ENCODE data around the gene SNRNP27. TPM values are rescaled to one million over a fixed set of nuclear protein-coding genes. Genes with fewer than 3 reads are reported as not detected.
A peak's percentile ranks its signal among the peaks of the same experiment; 100 is the strongest.

The SNRNP27 gene
- total and polyA plus RNA-seq, 11 donors = 37.5 to 97.8 (median 55.0) TPM

DNA sequence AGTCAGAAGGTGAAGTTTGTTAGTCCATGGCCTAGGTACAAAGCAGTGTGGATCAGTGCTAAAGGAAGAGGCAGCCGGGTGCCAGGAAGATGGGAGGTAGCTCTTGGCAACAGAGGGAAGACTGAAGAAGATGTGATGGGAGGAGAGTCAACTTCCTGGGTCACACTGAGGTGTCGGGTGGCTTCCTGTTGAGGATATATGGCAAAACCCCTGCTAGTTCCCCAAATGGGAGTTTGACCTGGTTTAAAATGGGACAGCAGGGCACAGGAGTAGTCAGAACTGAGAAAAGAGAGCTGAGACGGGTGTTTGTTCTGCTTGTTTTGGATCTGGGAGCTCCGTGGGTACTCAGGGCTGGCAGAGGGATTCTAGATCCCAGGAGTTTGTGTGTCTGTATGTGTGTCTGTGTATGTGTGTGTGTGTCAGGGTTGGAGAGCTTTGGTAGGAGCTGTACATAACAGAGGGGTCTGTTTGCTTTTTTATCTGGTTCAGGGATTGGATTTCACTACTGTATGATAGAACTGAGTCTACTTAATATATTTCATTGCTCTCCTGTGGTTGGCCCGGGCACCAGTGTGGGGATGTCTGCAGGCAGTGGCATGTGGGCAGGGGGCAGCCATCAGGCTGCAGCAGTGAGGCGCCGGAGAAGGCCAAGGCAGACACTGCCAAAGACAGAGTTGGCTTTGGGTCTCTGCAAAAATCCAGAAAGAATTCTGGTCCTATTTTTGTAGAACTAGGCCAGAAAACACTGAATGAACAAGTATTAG, 38.3 kb downstream of the SNRNP27 start:
- no peaks in the 10 kb centered on the region for H3K9me3 ChIP-seq
- peaks cover 0 to 48% (median 31%) of the 10 kb centered on the region in 9 donors for H3K36me3 ChIP-seq
- intact Hi-C loops (cut with DNase I) = no loop called here
- ATAC-seq (no peak), DNase-seq (no peak)
- H3K4me3 ChIP-seq = no peak overlapping the region
- 87 to 96% (median 88%) methylated on average over 7 of the region's 7 CpGs for WGBS, 4 donors
- H3K27me3 ChIP-seq = no peaks in the 10 kb centered on the region
- TF ChIP-seq POLR2A (IDR thresholded peaks at IDR 0.05) = no peak
- TF ChIP-seq, protein P1, sequence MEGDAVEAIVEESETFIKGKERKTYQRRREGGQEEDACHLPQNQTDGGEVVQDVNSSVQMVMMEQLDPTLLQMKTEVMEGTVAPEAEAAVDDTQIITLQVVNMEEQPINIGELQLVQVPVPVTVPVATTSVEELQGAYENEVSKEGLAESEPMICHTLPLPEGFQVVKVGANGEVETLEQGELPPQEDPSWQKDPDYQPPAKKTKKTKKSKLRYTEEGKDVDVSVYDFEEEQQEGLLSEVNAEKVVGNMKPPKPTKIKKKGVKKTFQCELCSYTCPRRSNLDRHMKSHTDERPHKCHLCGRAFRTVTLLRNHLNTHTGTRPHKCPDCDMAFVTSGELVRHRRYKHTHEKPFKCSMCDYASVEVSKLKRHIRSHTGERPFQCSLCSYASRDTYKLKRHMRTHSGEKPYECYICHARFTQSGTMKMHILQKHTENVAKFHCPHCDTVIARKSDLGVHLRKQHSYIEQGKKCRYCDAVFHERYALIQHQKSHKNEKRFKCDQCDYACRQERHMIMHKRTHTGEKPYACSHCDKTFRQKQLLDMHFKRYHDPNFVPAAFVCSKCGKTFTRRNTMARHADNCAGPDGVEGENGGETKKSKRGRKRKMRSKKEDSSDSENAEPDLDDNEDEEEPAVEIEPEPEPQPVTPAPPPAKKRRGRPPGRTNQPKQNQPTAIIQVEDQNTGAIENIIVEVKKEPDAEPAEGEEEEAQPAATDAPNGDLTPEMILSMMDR (IDR thresholded peaks at IDR 0.05) = no peak
- H3K27ac ChIP-seq = peak overlapping the region in 1 of 12 donors; percentile 61
- H3K4me1 ChIP-seq = peaks cover 0 to 63% (median 11%) of the 10 kb centered on the region in 12 donors

DNA sequence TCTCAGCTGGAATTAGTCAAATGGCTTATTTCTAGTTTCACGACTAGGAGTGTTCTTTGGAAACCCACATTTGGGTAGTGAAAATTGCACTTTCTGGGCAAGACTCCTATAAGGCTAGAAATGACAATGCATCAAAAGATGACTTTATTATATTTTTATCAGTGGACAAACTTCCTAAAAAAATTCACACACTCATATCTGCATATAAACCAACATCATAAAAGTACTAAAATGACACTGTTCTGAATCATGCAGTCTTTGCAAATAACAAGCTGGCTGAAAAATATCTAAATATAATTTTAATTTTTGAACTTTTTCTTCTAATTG, 38.8 kb downstream of the SNRNP27 start:
- H3K4me1 ChIP-seq = peaks cover 0 to 60% (median 11%) of the 10 kb centered on the region in 12 donors
- DNase-seq (no peak), ATAC-seq (no peak)
- no peak overlapping the region for H3K4me3 ChIP-seq
- TF ChIP-seq, protein P1 (IDR thresholded peaks at IDR 0.05) = no peak
- no peak for TF ChIP-seq POLR2A (IDR thresholded peaks at IDR 0.05)
- 88 to 97% (median 92%) methylated on average over 1 of the region's 1 CpG for WGBS, 4 donors
- H3K36me3 ChIP-seq = peaks cover 0 to 48% (median 33%) of the 10 kb centered on the region in 9 donors
- H3K9me3 ChIP-seq = no peaks in the 10 kb centered on the region
- intact Hi-C loops (cut with DNase I) = no loop called here
- peak overlapping the region in 1 of 12 donors; percentile 61 for H3K27ac ChIP-seq
- no peaks in the 10 kb centered on the region for H3K27me3 ChIP-seq

DNA sequence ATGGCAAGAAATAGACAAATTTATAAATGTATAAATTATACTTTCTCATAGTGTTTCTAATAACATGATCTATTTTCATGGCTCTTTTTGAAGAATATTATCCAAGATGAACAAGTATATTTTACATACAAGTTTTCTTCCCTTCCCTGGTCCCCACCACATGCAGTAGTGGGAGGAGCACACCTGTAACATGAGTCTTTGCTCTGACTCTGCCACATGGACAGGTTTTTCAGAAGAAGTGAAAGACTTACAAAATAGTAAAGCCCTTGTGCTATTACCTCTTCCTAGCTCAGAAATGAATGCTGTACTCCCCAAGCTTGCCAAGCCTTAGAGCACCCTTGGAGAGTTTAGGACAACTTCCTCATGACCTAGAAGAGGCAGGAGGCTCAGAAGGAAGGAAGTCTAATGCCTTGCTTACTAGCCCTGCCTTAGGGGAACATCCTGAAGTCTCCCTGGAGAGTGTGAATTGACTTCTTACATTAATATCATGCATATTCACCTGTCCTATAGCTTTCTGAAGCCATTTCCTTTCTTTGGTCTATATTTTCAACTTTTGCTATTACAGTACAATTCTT, 39.6 kb downstream of the SNRNP27 start:
- DNase-seq (no peak), ATAC-seq (peak; percentile 55 to 80 (median 56))
- Histone ChIP-seq H3K36me3 (peaks cover 0 to 51% (median 37%) of the 10 kb centered on the region in 9 donors), H3K4me3 (no peak overlapping the region), H3K27me3 (no peaks in the 10 kb centered on the region), H3K27ac (peak overlapping the region in 2 of 12 donors; percentile 3 to 79), H3K4me1 (peaks cover 0 to 60% (median 11%) of the 10 kb centered on the region in 12 donors), H3K9me3 (no peaks in the 10 kb centered on the region)
- intact Hi-C loops (cut with DNase I) = no loop called here
- TF ChIP-seq POLR2A (IDR thresholded peaks at IDR 0.05) = no peak
- TF ChIP-seq, protein P1 (IDR thresholded peaks at IDR 0.05) = no peak

DNA sequence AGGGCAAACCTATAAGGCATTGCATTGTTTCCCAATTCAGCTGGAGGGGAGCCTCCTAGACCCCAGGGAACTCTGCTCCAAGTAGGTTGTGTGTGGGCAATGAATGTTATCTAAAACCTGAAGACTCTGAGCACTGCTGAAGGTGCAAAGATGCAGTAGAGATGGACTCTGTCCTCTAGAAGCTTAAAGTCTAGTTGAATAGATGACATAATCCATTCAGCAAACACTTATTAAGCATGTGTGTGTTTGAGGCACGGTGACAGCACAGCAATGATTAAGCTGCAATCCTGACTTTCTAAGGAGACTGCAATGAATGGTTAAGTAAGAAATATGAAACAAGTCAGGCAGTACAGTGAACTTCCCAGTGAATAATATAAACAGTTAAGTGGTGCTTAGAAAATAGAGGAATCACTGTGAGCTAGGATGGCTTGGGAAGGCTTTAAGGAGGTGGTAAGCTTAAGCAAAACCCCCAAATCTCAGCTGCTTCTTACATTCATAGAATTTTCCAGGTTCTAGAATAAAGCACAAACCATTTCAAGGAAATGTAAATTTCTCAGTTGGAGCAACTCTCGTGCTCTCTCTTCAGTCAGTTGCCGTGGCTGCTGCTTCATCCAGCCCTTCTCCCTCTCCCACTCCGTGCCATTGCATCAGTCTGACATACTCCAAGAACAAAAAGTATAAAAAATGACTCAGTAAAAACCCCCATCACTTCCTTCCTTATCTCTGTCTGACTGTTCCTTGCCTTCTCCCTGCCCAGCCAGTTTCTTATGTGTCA, 40.3 kb downstream of the SNRNP27 start:
- H3K27me3 ChIP-seq = no peaks in the 10 kb centered on the region
- no peak overlapping the region for H3K4me3 ChIP-seq
- peaks cover 0 to 51% (median 44%) of the 10 kb centered on the region in 9 donors for H3K36me3 ChIP-seq
- no peaks in the 10 kb centered on the region for H3K9me3 ChIP-seq
- DNase-seq = peak in 1 of 5 donors; percentile 57
- H3K27ac ChIP-seq = peak overlapping the region in 3 of 12 donors; percentile 3 to 79 (median 14)
- TF ChIP-seq POLR2A (IDR thresholded peaks at IDR 0.05) = no peak
- TF ChIP-seq, protein P1 (IDR thresholded peaks at IDR 0.05) = no peak
- H3K4me1 ChIP-seq = peaks cover 0 to 55% (median 11%) of the 10 kb centered on the region in 12 donors
- intact Hi-C loops (cut with DNase I) = no loop called here
- 56 to 67% (median 66%) methylated on average over 4 of the region's 4 CpGs for WGBS, 4 donors
- peak in 3 of 4 donors; percentile 71 to 86 (median 85) for ATAC-seq
